Spleen (tissue), 7 donors: ENCODE measurements around the gene ABCA12.

Experiments
- CTCF ChIP-seq, 11 experiments: fragments of 200-600 bp in 7 of 11; fragments of 450-650 bp in 4 of 11; sonication (generic) in 4 of 11; IDR thresholded peaks in 8 of 11; conservative IDR thresholded peaks in 3 of 11; 1 replicate in 7 of 11; 2 replicates in 4 of 11; pipeline versions ENCODE4 v1.4.0 to v1.8.0; 2016 to 2021; ENCODE audit warnings: antibody characterized with exemption in 11 of 11, inconsistent platforms in 4 of 11, mild to moderate bottlenecking in 1 of 11
- POLR2AphosphoS5 ChIP-seq, 3 donors: sonication (generic); formaldehyde crosslinking; IDR thresholded peaks; one replicate each; pipeline ENCODE4 v1.5.1; 2017; ENCODE audit warnings: antibody characterized with exemption in 3 of 3
- donor health status: DM: no; HTN: no; CAD: no; lungs with moderate emphysema.
- donor health status: DM: no; HTN: no; CAD: no.
- donor health status: DM: no; HTN: no; CAD: no.

- TF ChIP-seq CTCF (IDR thresholded peaks at IDR 0.05 in 8 of 11, conservative IDR thresholded peaks at IDR 0.05 in 3 of 11) (no peak), POLR2AphosphoS5 (IDR thresholded peaks at IDR 0.05) (no peak)
These were observed 18.0 kb upstream of the ABCA12 start for GRCh38 chr2:215156453-215156852.
